Measurements from ENCODE around the gene COL23A1. TPM values are rescaled to one million over a fixed set of nuclear protein-coding genes. Genes with fewer than 3 reads are reported as not detected.

The COL23A1 gene
- total RNA-seq, 1 experiment from 2014 or later = 18.0 TPM

DNA sequence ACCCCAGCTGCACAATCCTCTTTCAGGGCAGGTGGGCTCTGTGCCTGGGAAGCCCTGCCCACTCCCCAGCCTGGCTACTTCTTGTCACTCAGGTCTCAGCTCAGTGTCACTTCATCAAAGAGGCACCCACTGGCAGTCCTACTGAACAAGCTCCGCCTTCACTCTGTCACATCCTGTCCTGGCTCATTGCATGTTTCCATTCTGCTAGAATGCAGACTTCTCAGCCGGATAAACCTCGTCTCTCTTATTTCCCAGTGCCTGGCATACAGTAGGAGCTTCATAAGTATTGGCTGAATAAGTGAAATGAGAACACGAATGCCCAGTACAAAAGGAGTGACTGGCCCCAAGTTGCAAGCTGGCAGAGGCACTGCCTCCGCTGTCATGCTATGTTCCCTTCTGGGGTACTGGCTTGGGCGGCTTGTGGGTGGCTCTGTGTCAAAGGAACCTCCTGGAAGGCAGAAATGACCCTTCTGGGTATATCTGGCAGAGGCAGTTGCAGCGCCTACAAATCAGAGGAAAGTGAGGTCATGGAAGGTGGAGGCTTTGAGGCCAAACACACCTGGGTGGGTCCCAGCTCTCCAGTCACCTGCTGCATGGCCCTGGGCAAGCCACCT, 259.3 kb downstream of the COL23A1 start:
- H3K4me3 ChIP-seq (ENCODE audit: insufficient read depth, low read depth, low read length) = no peak overlapping the region
- DNase-seq = no peak
- no peaks in the 10 kb centered on the region for H3K36me3 ChIP-seq (replicated peaks; ENCODE audit: control insufficient read depth, insufficient read depth, low read length)
- no peaks in the 10 kb centered on the region for H3K27me3 ChIP-seq (ENCODE audit: control insufficient read depth, insufficient read depth, low read length)

DNA sequence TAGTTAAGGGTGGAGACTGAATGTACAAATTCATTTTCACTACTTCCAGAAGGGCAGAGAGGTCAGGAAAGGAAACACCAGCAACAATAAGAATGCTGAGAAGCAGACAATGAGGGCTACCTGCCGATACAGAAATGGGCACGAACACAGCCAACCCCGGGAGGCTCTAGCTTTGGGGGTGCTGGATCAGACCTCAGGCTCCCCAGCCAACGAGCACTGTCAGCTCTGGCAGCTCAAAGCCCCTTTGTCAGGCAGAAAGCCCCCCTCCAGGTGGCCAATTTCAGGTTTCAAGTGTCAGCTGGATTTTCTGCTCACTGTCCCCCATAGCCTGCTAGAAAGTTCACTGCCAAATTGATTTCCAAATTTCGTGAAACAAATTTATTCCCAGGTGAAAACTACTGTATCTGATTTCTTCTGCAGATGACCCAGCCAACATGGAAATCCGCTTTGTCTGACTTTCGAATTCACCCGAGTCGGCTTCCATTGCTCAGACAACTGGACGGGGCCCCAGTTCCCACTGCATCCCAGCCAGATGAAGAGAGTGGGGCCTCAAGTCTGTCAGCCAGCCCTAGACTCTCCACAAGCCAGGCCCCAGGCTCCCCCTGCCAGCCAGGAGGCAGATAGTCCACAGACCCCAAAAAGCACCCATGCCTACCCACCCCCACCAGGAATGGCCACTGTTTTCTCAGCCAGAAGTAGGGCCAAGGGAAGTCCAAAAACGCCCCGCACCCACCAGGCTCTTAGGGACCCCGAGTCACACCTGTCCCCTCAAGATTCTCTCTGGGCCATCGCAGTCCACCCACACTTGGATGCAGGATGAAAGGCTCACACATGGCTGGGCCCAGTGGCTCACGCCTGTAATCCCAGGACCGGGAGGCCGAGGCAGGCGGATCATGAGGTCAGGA, 261.1 kb downstream of the COL23A1 start:
- peak; percentile 68 for DNase-seq
- Histone ChIP-seq H3K36me3 (replicated peaks; ENCODE audit: control insufficient read depth, insufficient read depth, low read length) (no peaks in the 10 kb centered on the region), H3K4me3 (ENCODE audit: insufficient read depth, low read depth, low read length) (no peak overlapping the region), H3K27me3 (ENCODE audit: control insufficient read depth, insufficient read depth, low read length) (no peaks in the 10 kb centered on the region)

DNA sequence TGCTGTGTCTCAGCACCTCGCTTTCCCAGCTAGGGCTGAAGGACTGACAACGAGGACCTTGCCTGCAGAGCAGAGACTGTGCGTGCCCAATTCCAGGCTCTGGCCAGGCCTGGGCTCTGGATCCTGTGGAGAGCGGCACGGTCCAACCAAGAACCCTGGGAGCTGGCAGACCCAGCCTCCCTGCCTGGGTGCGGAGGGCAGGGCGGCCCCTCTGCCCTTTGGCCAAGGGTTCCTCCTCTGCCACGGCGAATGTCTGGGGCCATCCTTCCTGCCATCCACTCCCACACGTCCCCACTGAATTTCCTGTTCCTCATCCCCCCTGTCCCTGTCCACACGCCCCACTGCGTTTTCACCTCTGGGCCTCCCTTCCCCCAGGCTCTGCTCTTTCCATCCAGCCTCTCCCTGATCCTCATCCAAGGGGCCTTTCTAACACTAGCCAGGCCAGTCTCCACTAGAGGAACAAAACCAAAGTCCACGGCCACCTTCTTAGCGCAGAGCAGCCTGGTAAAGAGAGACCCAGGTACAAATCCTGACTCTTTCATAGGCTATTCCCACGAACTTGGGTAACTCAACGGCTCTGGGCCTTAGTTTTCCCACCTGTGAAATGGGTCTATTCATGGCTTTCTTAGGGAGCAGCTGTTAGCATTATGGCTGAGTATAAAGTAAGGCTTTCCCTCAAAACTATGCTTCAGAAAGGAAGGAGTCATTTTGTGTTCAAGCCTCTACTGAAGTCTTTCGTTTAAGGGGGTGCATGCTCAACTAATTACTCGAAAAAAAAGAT, 262.1 kb downstream of the COL23A1 start:
- no peak overlapping the region for H3K4me3 ChIP-seq (ENCODE audit: insufficient read depth, low read depth, low read length)
- DNase-seq = no peak
- H3K27me3 ChIP-seq (ENCODE audit: control insufficient read depth, insufficient read depth, low read length) = no peaks in the 10 kb centered on the region
- H3K36me3 ChIP-seq (replicated peaks; ENCODE audit: control insufficient read depth, insufficient read depth, low read length) = no peaks in the 10 kb centered on the region

DNA sequence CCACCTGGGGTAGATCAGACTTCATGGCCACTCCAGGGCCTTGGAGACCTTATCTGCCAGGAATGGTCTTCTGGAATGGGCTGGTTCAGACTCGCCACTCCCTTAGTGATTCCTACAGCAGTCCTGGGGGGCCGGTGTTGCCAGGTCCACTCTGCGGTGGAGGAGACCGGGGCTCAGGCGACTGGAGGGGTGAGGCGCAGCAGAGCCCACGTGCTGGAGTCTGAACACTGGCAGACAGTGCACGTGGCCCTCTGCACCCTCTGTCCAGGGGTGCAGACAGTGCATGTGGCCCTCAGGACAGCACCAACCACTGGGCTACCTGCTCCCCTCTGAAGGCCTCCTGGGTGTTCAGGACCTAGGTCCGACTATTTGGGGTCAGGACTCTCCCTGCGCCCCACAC, 262.7 kb downstream of the COL23A1 start:
- no peaks in the 10 kb centered on the region for H3K27me3 ChIP-seq (ENCODE audit: control insufficient read depth, insufficient read depth, low read length)
- H3K4me3 ChIP-seq (ENCODE audit: insufficient read depth, low read depth, low read length) = no peak overlapping the region
- DNase-seq = no peak
- no peaks in the 10 kb centered on the region for H3K36me3 ChIP-seq (replicated peaks; ENCODE audit: control insufficient read depth, insufficient read depth, low read length)

DNA sequence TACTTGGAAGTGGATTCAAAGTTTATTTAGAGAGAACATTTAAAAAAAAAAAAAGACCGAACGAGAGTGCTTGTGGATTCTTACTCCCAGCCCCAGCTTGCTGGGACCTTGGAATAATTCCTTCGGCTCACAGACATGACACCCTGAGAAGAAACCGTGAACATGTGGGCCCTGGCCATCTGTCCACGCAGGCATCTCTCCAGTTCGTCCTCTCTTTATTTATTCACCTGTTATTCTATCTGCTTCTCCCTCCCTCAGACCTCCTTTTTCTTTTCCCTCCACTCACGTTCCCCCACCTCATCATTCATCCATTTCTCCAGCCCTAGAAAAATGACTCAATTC, 263.8 kb downstream of the COL23A1 start:
- no peak for DNase-seq
- Histone ChIP-seq H3K27me3 (ENCODE audit: control insufficient read depth, insufficient read depth, low read length) (no peaks in the 10 kb centered on the region), H3K4me3 (ENCODE audit: insufficient read depth, low read depth, low read length) (no peak overlapping the region)

DNA sequence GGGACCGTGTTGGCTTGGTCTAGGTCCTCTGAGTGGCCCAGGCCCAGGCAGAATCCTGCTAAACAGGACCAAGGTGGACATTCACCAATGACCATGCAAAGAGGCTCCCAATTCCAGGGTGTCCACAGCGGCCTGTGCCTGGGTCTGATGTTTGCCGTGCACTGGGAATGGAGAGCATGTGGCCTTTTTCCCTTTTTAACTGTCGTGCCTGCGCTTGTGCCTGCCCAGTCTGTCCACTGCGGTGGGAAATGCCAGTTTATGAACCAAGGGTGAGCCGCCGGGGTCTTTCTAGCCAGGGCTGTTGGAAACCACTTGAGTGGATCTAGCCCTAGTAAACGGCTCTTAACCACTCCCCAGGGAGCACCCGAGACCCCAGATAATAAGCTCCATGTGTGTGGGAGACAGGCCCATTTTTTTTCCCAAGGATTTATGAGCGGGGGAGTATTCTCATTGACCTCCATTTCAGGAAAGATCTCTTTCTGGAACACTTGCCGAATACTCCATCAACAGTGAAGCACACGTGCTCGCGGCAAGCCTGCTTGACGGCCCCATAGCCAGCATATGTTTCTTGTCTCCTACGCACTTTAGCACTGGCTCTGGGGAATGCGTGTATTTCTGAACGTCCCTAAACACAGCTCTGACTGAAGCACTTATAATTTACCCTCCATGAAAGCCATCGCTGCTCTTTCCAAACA, 264.4 kb downstream of the COL23A1 start:
- Histone ChIP-seq H3K27me3 (ENCODE audit: control insufficient read depth, insufficient read depth, low read length) (no peaks in the 10 kb centered on the region), H3K36me3 (replicated peaks; ENCODE audit: control insufficient read depth, insufficient read depth, low read length) (no peaks in the 10 kb centered on the region), H3K4me3 (ENCODE audit: insufficient read depth, low read depth, low read length) (no peak overlapping the region)
- DNase-seq = no peak

More for the DNA sequence above, 263.8 kb downstream of the COL23A1 start:
- H3K36me3 ChIP-seq (replicated peaks; ENCODE audit: control insufficient read depth, insufficient read depth, low read length) = no peaks in the 10 kb centered on the region

DNA sequence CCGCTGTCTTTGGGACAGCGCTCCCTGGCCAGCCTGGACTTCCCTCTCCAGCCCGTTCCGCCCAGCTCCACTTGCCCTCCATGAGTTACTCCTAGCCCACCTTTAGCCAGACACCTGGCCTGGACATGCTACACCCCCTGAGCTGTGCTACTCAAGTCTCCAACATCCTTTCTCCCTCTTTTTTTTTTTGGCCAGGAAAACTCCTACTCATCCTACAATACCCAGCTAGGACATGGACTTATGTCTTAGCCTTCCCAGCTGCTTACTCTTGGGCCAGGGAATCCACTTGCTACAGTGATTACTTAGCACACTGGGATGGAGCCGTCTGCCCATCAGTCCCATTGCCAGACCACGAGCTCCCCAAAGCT, 264.9 kb downstream of the COL23A1 start:
- no peaks in the 10 kb centered on the region for H3K36me3 ChIP-seq (replicated peaks; ENCODE audit: control insufficient read depth, insufficient read depth, low read length)
- no peak overlapping the region for H3K4me3 ChIP-seq (ENCODE audit: insufficient read depth, low read depth, low read length)
- DNase-seq = no peak
- H3K27me3 ChIP-seq (ENCODE audit: control insufficient read depth, insufficient read depth, low read length) = no peaks in the 10 kb centered on the region

DNA sequence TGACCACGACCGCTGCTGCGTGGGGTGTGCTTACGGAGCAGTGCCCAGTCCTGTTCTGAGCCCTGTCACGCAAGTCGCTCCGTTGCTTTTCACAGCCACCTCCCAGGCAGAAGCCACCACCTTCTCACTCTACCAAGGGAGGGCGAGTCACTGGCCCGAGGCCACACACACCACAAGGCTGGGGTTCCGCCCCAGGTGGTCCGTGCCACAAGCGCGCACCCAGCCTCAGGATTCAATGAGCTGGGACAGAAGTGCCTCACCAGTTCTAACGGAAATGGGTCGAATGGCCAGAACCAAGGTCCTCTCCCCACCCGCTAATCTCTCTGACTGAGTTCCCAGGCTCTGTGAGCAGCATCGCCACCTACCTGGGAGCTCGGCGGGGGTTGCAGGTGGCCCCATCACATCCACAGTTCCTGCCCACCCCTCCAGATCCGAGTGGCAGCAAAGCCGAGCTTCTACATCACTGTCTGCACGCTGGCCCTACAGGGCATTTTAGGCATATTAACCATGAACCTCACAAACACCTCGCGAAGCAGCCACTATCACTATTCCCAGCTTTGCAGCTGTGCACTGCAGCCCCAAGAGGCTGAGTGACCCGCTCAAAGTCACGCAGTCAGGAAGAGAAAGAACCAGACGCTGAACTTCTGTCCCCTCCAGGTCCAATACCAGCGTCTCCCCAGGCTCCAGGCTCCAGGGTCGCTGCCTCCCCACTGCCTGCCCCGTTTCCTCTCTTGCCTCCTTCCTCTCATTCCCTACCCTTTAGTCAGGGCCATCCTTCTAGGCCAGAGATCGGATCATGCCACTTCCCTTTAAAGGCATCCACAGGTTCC, 265.5 kb downstream of the COL23A1 start:
- Histone ChIP-seq H3K36me3 (replicated peaks; ENCODE audit: control insufficient read depth, insufficient read depth, low read length) (no peaks in the 10 kb centered on the region), H3K27me3 (ENCODE audit: control insufficient read depth, insufficient read depth, low read length) (no peaks in the 10 kb centered on the region), H3K4me3 (ENCODE audit: insufficient read depth, low read depth, low read length) (no peak overlapping the region)
- DNase-seq = no peak

DNA sequence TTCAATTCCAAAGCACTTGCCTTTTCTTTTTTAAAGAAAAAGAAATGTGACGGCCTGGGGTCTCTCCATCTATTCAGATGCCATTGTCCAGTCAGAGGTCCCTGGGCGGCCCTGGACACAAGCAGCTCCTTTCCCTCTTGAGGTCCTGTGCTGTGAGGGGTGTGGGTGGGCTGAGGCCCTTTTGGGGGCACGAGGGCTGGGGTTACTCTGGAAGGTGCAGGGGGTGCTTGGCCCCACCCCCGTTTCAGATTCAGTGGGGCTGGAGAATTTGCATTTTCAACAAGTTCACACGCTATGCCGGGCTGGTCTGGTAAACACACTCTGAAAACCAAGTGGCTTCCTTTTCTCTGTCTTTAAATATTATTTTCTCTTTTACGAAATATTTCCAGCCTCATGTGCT, 266.2 kb downstream of the COL23A1 start:
- H3K4me3 ChIP-seq (ENCODE audit: insufficient read depth, low read depth, low read length) = no peak overlapping the region
- no peaks in the 10 kb centered on the region for H3K27me3 ChIP-seq (ENCODE audit: control insufficient read depth, insufficient read depth, low read length)
- no peaks in the 10 kb centered on the region for H3K36me3 ChIP-seq (replicated peaks; ENCODE audit: control insufficient read depth, insufficient read depth, low read length)
- no peak for DNase-seq

DNA sequence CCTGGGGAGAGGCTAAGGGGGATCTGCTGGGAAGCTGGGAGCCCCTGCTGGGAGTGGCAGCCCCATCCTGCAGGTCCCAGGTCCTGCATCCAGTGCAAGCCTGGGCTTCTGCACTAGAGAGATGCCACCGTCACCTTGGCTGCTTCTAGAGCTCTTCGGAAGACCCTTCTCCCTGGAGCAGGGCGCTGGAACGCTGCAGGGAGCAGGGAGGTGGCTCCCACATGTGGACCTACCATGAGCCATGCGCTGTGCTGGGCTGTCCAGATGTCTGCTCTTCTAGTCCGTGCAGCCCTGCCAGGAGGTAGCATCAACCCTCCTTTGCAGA, 266.7 kb downstream of the COL23A1 start:
- Histone ChIP-seq H3K4me3 (ENCODE audit: insufficient read depth, low read depth, low read length) (no peak overlapping the region), H3K27me3 (ENCODE audit: control insufficient read depth, insufficient read depth, low read length) (no peaks in the 10 kb centered on the region), H3K36me3 (replicated peaks; ENCODE audit: control insufficient read depth, insufficient read depth, low read length) (no peaks in the 10 kb centered on the region)
- no peak for DNase-seq

DNA sequence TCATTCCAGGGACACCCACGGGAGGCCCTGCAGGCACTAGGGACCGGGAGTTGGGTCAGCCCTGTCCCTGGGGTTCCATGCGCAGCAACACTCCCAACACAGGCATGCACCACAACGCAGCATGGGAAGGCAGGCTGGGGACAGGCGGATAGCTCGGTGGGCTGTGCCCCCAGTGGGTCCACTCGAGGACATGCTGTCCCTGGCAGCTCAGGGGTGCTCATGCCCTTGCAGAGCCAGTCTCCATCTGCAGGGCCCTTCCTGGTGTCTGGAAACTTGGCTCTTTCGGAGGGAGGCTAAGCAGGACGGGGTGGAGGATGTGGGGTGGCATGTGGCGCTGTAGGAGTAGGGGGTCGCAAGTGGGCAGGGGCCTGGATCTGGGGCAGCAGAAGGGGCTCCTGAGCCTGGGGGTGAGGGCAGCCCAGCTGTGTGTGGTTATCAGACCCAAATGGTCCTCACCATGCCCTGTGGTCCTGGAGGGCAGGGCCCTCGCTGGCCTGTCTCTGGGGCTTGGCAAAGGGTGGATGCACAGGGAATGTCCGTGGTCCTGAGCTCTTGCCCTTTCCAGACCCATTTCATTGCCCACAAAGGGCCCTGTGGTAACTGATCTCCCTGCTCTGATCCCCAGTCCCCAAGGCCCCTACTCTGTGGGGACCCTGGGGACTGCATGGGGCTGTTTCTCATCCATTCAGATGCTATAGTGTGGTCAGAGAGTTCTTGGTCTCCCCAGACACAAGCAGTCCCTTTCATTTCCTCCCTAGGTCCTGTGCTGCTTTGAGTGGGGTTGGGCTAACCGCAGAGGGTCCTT, 267.3 kb downstream of the COL23A1 start:
- H3K27me3 ChIP-seq (ENCODE audit: control insufficient read depth, insufficient read depth, low read length) = no peaks in the 10 kb centered on the region
- H3K4me3 ChIP-seq (ENCODE audit: insufficient read depth, low read depth, low read length) = no peak overlapping the region
- H3K36me3 ChIP-seq (replicated peaks; ENCODE audit: control insufficient read depth, insufficient read depth, low read length) = no peaks in the 10 kb centered on the region
- peak; percentile 43 for DNase-seq

DNA sequence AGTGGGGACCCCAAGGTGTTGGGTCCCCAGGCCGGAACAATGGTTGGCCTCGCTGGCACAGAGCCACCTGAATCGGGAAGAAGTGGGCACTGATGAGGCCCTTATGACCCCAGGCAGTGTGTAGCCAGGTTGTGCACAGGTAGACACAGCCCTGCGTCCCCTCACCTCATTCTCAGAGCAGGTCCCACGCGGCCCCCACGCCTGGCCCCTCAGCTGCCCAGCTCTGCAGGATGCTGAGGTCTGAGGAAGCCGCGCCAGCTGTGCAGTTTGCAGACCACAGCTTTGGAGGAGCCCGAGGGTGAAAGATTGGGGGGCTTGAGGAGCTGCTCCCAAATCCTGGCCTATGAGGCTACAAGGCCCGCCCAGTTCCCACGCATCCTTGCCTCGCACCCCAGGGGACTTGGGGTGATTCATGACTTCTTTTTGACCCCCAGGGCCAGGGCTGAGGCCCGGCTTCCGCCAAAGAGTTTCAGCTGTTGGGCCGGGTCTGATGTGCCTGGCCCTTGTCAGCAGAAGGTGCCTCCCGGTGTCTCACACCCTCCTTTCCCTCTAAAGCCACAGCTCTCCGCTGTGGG, 269.8 kb downstream of the COL23A1 start:
- no peak for DNase-seq
- Histone ChIP-seq H3K36me3 (replicated peaks; ENCODE audit: control insufficient read depth, insufficient read depth, low read length) (no peaks in the 10 kb centered on the region), H3K27me3 (ENCODE audit: control insufficient read depth, insufficient read depth, low read length) (no peaks in the 10 kb centered on the region), H3K4me3 (ENCODE audit: insufficient read depth, low read depth, low read length) (no peak overlapping the region)

DNA sequence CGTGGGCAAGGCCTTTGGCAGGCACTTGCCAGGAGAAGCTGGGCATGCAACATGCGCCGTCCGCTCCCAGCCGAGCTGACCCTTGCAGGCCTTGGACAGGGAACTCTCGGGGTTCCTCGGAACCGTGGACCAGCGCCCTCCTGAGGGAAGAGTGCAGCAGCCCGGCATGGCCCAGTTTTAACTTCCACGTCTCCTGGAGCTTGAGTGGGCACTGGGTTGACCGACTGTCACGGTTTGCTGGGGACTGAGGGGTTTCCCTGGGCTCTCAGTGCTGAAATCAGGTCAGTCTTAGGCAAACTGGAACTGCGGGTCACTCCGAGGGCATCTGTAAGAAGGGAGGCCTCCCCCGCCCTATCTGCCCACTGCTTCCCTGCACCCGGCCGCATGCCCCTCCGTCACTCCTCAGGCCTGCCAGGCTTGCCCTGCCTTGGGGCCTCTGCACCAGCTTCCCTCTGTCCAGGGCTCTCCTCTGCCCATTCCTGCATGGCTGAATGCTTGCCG, 270.6 kb downstream of the COL23A1 start:
- Histone ChIP-seq H3K4me3 (ENCODE audit: insufficient read depth, low read depth, low read length) (no peak overlapping the region), H3K27me3 (ENCODE audit: control insufficient read depth, insufficient read depth, low read length) (no peaks in the 10 kb centered on the region), H3K36me3 (replicated peaks; ENCODE audit: control insufficient read depth, insufficient read depth, low read length) (no peaks in the 10 kb centered on the region)
- peak; percentile 79 for DNase-seq
